ENCODE measurements around the gene MTARC2. TPM values are rescaled to one million over a fixed set of nuclear protein-coding genes. Genes with fewer than 3 reads are reported as not detected.

Gene MTARC2
- total RNA-seq, 1 donor from 2014 or later = 25.6 TPM

GRCh38 chr1:220748936-220749335 lies 814 bp downstream of the MTARC2 start:
- H3K27me3 Mint-ChIP-seq (ENCODE audit: unreplicated experiment) = no peaks in the 10 kb centered on the region
- peak overlapping the region; percentile 81 for H3K27ac Mint-ChIP-seq (ENCODE audit: unreplicated experiment)
- no peak for TF ChIP-seq CTCF (IDR thresholded peaks at IDR 0.05)
- H3K9me3 Mint-ChIP-seq (ENCODE audit: unreplicated experiment) = no peaks in the 10 kb centered on the region
- peak overlapping the region; percentile 90 for H3K4me3 Mint-ChIP-seq (ENCODE audit: unreplicated experiment)
- H3K36me3 Mint-ChIP-seq (ENCODE audit: unreplicated experiment) = no peaks in the 10 kb centered on the region
- peaks cover 39% of the 10 kb centered on the region for H3K4me1 Mint-ChIP-seq (ENCODE audit: unreplicated experiment)
- DNase-seq (ENCODE audit: extremely low spot score, unreplicated experiment) = no peak

- Mint-ChIP-seq H3K36me3 (ENCODE audit: unreplicated experiment) (peaks cover 5% of the 10 kb centered on the region), H3K9me3 (ENCODE audit: unreplicated experiment) (no peaks in the 10 kb centered on the region), H3K4me1 (ENCODE audit: unreplicated experiment) (peaks cover 39% of the 10 kb centered on the region), H3K27me3 (ENCODE audit: unreplicated experiment) (no peaks in the 10 kb centered on the region), H3K27ac (ENCODE audit: unreplicated experiment) (peak overlapping the region; percentile 81), H3K4me3 (ENCODE audit: unreplicated experiment) (peak overlapping the region; percentile 90)
- DNase-seq (ENCODE audit: extremely low spot score, unreplicated experiment) = no peak
- TF ChIP-seq CTCF (IDR thresholded peaks at IDR 0.05) = no peak
These were observed 2.0 kb downstream of the MTARC2 start for GRCh38 chr1:220750131-220750515.

GRCh38 chr1:220751111-220751510 lies 3.0 kb downstream of the MTARC2 start:
- Mint-ChIP-seq H3K4me1 (ENCODE audit: unreplicated experiment) (peaks cover 39% of the 10 kb centered on the region), H3K9me3 (ENCODE audit: unreplicated experiment) (no peaks in the 10 kb centered on the region), H3K36me3 (ENCODE audit: unreplicated experiment) (peaks cover 15% of the 10 kb centered on the region), H3K4me3 (ENCODE audit: unreplicated experiment) (no peak overlapping the region), H3K27ac (ENCODE audit: unreplicated experiment) (no peak overlapping the region), H3K27me3 (ENCODE audit: unreplicated experiment) (no peaks in the 10 kb centered on the region)
- no peak for TF ChIP-seq CTCF (IDR thresholded peaks at IDR 0.05)
- DNase-seq (ENCODE audit: extremely low spot score, unreplicated experiment) = no peak

- Mint-ChIP-seq H3K4me1 (ENCODE audit: unreplicated experiment) (peaks cover 23% of the 10 kb centered on the region), H3K27me3 (ENCODE audit: unreplicated experiment) (no peaks in the 10 kb centered on the region), H3K4me3 (ENCODE audit: unreplicated experiment) (no peak overlapping the region), H3K27ac (ENCODE audit: unreplicated experiment) (no peak overlapping the region), H3K36me3 (ENCODE audit: unreplicated experiment) (peaks cover 30% of the 10 kb centered on the region), H3K9me3 (ENCODE audit: unreplicated experiment) (no peaks in the 10 kb centered on the region)
- no peak for DNase-seq (ENCODE audit: extremely low spot score, unreplicated experiment)
- no peak for TF ChIP-seq CTCF (IDR thresholded peaks at IDR 0.05)
These were observed 6.2 kb downstream of the MTARC2 start for GRCh38 chr1:220754212-220754917.

- H3K4me3 Mint-ChIP-seq (ENCODE audit: unreplicated experiment) = no peak overlapping the region
- no peaks in the 10 kb centered on the region for H3K27me3 Mint-ChIP-seq (ENCODE audit: unreplicated experiment)
- peak; percentile 30 for DNase-seq (ENCODE audit: extremely low spot score, unreplicated experiment)
- H3K4me1 Mint-ChIP-seq (ENCODE audit: unreplicated experiment) = peaks cover 19% of the 10 kb centered on the region
- peaks cover 33% of the 10 kb centered on the region for H3K36me3 Mint-ChIP-seq (ENCODE audit: unreplicated experiment)
- H3K27ac Mint-ChIP-seq (ENCODE audit: unreplicated experiment) = no peak overlapping the region
- H3K9me3 Mint-ChIP-seq (ENCODE audit: unreplicated experiment) = no peaks in the 10 kb centered on the region
- TF ChIP-seq CTCF (IDR thresholded peaks at IDR 0.05) = no peak
These were observed 6.8 kb downstream of the MTARC2 start for GRCh38 chr1:220754918-220755295.
